ENCODE measurements around the gene NFIB.

GRCh38 chr9:14170392-14170931 is 143.5 kb downstream of the NFIB start:
- TF ChIP-seq, protein P1, sequence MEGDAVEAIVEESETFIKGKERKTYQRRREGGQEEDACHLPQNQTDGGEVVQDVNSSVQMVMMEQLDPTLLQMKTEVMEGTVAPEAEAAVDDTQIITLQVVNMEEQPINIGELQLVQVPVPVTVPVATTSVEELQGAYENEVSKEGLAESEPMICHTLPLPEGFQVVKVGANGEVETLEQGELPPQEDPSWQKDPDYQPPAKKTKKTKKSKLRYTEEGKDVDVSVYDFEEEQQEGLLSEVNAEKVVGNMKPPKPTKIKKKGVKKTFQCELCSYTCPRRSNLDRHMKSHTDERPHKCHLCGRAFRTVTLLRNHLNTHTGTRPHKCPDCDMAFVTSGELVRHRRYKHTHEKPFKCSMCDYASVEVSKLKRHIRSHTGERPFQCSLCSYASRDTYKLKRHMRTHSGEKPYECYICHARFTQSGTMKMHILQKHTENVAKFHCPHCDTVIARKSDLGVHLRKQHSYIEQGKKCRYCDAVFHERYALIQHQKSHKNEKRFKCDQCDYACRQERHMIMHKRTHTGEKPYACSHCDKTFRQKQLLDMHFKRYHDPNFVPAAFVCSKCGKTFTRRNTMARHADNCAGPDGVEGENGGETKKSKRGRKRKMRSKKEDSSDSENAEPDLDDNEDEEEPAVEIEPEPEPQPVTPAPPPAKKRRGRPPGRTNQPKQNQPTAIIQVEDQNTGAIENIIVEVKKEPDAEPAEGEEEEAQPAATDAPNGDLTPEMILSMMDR (IDR thresholded peaks at IDR 0.05): no peak
- TF ChIP-seq ARID4B (CRISPR knock-in tag; IDR thresholded peaks at IDR 0.05; ENCODE audit: borderline replicate concordance): no peak
- no peak for TF ChIP-seq MAX (CRISPR knock-in tag; IDR thresholded peaks at IDR 0.05)
- TF ChIP-seq IRF2 (CRISPR knock-in tag; IDR thresholded peaks at IDR 0.05; ENCODE audit: borderline replicate concordance, low read depth): no peak
- no peak for TF ChIP-seq ESRRA (CRISPR knock-in tag; IDR thresholded peaks at IDR 0.05; ENCODE audit: borderline replicate concordance)
- TF ChIP-seq PREB (CRISPR knock-in tag; IDR thresholded peaks at IDR 0.05; ENCODE audit: borderline replicate concordance): no peak
- no peak for TF ChIP-seq ATF1 (CRISPR knock-in tag; IDR thresholded peaks at IDR 0.05)
- TF ChIP-seq ATF3 (CRISPR knock-in tag; conservative IDR thresholded peaks at IDR 0.05): no peak
